Suppressor macrophage treated with lipopolysaccharide for 4 hours (primary cell): ENCODE results near the gene CYP2U1.
A peak's percentile ranks its signal among the peaks of the same experiment; 100 is the strongest.
"Not testable (repeated sequence)": the region's sequence is repeated elsewhere in the genome, so short reads cannot be mapped to it uniquely, and the experiment has no call there.

ENCODE experiments used
- DNase-seq: peaks from one replicate; pipeline ENCODE4 v3.0.0-alpha.2; 2020

The CYP2U1 gene

DNA sequence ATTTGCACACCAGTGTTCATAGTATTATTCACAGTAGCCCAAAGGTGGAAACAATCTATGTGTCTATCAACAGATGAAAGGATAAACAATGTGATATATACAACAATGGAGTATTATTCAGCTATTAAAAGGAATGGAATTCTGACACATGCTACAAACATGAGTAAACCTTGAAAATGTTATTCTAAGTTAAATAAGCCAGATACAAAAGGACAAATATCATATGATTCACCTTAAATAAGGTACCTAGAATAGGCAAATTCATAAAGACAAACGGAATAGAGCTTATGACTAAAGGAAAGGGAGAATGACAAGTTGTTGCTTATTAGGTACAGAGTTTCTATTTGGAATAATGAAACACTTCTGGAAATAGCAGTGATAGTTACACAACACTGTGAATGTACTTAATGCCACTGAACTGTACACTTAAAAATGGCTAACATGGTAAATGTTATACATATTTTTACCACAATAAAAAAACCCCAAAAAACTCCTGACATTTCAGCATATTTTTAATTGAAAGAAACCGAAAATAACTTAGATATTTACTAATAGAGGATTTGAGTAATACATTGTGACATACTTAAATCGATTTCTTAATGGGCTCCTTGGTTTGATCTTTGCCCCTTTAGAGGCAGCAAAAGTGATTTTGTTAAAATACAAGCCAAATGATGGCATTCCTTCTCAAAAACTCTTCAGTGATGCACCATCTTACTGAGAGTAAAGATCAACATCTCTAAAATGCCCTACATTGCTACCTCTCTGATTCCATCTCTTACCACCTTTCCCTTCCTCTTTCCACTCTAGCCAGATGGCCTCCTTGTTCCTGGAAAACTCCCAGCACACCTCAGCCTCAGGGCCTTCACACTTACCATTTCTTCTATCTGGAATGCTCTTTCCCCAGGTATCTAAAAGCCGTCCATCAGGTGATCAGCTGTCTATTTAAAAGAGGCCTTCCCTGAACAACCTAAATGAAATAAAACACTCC is 8.6 kb upstream of the CYP2U1 start:
- DNase-seq: no peak

DNA sequence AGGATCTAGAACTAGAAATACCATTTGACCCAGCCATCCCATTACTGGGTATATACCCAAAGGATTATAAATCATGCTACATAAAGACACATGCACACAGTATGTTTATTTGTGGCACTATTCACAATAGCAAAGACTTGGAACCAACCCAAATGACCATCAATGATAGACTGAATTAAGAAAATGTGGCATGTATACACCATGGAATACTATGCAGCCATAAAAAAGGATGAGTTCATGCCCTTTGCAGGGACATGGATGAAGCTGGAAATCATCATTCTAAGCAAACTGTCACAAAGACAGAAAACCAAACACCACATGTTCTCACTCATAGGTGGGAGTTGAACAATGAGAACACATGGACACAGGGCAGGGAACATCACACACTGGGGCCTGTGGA is 5.6 kb upstream of the CYP2U1 start:
- not testable (repeated sequence) for DNase-seq

DNA sequence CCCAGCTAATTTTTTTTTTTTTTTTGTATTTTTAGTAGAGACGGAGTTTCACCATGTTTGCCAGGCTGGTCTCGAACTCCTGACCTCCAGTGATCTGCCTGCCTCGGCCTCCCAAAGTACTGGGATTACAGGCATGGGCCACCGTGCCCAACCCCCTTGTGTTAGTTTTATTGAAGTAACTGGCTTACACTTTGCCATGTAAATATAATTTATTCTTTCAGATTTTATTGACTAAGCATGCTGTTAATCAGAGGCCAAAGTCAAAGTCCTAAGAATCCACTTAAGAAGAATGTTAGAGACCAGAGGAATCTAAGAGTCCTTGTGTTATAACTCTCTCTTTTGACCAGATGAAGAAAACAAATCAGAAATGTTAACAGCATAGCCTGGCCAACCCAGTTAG is 4.5 kb upstream of the CYP2U1 start:
- DNase-seq: not testable (repeated sequence)

DNA sequence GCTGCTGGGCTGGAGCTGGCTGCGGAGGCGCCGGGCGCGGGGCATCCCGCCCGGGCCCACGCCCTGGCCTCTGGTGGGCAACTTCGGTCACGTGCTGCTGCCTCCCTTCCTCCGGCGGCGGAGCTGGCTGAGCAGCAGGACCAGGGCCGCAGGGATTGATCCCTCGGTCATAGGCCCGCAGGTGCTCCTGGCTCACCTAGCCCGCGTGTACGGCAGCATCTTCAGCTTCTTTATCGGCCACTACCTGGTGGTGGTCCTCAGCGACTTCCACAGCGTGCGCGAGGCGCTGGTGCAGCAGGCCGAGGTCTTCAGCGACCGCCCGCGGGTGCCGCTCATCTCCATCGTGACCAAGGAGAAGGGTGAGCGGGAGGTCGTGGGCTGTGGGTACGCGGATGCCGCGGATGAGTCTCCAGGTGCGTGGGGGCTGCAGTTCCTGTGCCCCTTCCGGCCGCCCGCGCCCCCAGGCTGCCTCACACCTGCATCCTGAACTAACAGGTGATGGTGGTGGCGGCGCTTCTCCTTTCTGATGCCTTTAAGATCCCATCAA is 499 bp downstream of the CYP2U1 start:
- DNase-seq: no peak

DNA sequence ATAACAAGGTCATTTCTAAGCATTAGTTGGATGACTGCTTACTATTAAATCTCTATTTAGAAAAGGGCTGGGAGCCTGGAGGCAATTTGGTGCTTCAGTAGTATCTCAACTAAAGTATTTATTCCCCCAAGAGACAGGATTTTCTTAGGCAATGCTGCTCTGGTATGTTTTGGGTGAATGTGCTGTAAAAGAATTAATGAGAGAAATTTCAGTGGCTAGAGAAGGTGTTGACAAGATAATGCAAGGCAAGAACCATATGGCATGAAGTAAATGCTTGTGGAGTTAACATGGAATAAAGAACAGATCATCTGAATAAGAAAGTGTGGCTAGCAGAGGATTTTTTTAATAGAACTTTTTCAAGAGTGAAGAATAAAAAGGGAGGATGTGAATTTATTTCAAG is 3.9 kb downstream of the CYP2U1 start:
- no peak for DNase-seq

DNA sequence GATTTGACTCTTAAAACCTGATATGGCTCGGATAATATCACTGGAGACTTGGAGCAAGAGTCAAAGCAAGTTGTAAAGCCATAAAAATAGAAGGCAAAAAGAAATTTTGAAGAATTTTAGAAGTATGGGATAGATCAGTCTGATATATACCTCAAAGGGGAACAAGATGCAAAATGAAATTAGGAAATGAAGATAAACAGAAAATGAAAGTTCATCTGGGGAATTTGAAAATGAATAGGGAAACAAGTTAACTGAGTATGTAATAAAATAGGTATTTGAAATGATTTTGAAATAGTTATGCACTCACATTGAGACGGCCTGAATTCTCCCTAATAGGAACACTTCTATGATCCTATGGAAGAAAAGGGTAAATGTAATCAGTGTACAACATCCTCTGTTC is 5.7 kb downstream of the CYP2U1 start:
- peak; percentile 43 for DNase-seq

DNA sequence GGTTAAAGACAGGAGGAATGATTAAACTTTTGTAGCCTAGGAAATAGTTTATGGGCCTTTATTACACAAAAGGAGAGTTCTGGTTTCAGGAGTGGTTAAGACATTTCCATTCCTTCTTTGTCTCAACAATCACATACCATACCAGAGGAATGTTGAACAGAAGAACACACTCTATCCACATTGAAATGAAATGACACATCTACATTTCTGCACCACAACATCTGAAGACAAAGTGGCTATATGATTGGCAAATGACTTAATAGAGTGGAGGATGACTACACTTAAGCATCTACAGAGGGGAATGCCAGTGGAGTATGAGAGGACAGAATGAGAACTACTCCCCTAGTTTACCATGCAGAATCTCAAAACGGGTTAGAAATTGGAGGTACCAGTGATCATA is 8.0 kb downstream of the CYP2U1 start:
- no peak for DNase-seq

DNA sequence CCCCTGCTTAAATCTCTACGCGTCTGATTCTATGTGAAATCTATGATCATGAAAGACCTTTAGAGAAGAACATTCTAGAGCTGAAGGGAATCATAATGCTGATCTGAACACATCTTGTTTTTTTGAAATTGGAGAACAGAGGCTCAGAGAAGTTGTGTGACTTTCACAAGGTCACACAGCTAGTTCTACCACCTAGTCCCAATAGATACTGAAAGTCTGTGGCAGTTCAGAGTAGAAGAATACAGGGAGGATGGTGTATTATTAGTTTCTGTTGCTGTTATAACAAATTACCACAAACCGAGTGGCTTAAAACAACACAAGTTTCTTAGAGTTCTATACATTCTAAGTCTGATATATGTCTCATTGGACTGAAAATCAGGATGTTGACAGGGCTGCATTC is 14.5 kb downstream of the CYP2U1 start:
- DNase-seq: no peak

DNA sequence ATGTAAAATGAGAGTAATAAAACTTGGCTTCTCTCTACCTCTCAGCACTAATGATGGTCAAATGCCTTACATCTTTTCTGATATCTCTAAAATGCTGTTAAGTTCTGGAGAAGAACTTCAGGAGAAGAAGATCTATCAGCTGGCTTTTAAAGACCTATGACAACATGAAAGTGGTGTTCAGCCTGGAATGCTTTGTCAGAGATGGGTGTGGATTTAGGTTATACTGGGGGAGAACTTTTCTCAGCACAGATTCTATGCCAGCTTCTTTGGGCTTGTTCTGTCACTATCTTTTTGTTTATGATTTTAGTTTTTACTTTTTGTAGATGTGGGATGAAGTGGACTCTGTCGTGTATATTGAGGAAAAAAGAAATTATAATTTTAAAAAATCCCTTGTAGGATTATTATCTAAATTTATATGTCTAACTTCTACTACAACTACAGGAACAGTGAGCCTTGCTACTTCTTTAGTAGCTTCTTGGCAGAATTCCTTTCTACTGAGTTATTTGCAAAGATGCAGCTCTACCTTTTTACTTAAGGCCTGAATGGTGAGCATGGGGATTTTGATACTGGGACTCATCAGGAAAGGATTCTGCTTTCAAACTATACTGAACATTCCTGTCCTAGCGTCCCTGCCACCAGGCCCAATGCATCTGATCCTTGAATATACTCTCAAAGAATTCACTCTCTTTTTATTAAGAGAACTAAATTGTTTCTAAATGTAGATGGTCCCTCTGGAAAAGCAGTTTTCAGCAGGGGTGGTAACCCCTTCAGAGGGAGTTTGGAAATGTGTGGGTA is 19.6 kb downstream of the CYP2U1 start:
- no peak for DNase-seq

DNA sequence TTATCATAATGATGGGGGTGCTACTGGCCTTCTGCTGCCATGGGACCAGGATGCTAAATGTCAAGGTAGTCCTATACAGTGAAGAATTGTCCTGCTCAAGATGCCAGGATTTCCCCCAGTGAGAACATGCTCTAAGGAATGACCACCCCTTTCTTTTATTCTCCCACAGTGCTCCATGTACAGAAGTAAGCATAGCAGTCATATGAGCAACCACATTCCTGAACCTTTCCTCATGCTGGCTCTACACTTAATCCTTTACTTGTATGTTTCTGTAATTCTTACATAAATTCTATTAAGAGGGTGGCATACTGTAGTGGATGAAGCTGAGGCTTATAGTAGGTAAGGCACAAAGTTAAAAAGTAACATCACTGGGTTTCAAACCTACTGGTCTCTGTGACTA is 20.2 kb downstream of the CYP2U1 start:
- no peak for DNase-seq

DNA sequence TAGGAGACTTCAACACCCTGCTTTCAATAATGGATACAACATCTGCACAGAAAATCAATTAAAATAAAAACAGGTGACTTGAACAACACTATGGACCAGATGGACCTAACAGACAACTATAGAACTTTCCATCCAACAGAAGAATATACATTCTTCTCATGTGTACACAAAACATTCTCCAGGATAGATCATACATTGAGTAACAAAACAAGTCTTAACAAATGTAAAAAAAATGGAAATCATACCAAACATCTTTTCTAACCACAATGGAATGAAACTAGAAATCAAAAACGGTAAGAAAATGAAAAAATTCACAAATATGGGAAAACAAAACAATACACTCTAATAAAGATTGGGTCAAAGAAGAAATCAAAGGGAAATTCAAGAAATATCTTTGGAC is 24.7 kb downstream of the CYP2U1 start:
- DNase-seq: no peak

DNA sequence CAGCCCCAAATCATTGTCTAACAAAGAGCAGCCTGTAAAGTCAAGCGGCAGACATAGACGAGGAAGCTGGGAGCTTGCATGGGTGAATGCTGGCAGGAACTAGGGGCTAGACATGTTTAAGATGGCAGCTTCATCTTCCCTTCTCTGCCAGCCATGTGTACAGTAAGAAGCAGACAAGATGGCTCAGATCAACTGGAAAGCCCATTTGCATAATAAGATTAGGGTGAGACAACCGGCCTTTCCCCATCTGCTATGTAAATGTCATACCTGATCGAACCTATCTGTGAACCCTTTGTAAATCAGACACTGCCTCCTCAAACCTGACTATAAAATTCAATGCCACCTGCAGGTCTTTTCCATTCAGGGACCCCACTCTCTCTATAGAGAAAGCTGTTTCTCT is 35.6 kb downstream of the CYP2U1 start:
- no peak for DNase-seq

DNA sequence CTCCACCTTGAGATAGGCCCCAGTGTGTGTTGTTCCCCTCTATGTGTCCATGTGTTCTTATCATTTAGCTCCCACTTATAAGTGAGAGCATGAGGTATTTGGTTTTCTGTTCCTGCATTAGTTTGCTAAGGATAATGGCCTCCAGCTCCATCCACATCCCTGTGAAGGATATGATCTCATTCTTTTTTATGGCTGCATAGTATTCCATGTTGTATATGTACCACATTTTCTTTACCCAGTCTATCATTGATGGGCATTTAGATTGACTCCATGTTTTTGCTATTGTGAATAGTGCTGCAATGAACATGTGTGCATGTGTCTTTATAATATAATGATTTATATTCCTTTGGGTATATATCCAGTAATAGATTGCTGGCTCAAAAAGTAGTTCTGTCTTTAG is 36.2 kb downstream of the CYP2U1 start:
- DNase-seq: not testable (repeated sequence)

DNA sequence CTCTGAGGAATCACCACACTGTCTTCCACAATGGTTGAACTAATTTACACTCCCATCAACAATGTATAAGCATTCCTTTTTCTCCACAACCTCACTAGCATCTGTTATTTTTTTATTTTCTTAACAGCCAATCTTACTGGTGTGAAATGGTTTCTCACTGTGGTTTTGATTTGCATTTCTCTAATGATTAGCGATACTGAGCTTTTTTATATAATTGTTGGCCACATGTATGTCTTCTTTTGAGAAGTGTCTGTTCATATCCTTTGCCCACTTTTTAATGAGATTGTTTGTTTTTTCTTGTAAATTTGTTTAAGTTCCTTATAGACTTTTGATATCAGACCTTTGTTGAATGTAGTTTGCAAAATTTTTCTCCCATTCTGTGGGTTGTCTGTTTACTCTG is 36.6 kb downstream of the CYP2U1 start:
- not testable (repeated sequence) for DNase-seq

DNA sequence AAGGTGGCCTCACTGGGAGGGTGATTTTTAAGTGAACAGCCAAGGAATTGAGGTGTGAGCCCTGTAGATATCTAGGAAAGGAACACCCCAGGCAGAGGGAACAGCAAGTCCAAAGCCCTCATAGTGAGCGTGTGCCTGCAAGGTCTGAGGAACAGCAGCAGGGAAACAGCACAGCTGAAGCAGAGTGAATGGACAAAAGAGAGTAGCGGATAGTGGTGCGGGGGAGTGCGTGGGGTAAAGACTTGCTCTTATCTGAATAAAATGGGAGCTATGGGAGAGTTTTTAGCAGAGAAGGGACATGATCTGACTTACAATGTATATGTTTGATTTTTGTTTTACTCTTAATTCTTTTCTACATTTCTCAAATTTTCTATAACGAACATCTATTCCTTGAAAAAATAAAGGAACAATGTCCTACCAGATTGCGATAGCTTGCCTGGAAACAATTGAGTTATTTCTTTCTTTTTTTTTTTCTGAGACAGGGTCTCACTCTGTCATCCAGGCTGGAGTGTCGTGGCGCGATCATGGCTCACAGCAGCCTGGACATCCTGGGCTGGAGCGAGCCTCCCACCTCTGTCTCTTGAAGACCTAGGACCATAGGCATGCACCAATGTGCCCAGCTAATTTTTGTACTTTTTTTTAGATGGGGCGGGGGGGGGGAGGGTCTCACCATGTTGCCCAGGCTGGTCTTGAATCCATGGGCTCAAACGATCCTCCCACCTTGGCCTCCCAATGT is 38.9 kb downstream of the CYP2U1 start:
- DNase-seq: no peak

DNA sequence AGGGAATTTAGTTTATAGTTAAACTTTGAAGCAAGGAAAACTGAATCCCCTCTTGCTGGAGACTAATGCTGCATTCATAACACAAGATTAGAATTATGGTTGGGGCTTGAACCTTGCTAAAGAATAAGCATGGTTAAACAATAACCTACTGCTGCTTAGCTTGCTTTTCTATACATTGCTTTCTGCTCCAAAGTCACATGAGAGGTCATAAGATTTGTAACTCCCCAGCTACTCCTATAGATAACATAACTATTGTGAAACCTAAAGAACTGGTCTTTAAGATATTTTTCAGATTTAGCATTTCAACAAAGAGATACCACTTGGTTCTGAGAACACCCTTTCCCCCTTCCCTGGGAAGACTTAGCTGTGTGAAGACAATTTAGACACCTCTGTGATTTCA is 41.3 kb downstream of the CYP2U1 start:
- DNase-seq: no peak

DNA sequence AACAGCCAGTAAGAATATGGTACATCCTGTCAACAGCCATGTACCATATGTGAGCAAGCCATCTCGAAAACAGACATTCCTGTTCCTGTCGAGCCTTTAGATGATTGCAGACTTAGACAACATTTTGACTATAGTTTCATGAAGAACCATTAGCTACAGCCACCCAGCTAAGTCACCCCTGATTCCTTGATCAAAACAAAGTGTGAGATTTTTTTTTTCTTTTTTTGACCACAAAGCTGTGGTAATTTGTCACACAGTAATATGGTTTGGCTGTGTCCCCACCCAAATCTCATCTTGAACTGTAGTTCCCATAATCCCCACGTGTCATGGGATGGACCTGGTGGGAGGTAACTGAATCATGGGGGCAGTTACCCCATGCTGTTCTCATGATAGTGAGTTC is 43.2 kb downstream of the CYP2U1 start:
- no peak for DNase-seq

DNA sequence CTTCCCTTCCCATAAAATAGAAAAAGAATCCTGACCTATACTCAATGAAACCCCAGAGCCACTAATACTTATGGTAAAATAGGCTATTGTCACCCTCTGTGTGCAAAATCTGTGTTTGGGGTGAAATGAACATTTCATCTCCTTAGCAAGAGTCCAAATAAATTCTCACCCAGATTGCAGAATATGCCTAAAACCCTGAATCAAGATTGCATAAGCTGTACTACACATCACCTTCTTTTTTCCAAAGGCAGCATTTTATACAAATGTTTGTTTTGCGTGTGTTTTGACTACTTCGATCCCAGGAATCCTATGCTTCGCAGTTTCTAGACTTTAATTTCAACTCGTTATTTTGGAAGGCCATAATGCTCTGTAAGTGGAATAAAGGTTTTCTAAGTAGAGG is 46.1 kb downstream of the CYP2U1 start:
- DNase-seq: no peak

DNA sequence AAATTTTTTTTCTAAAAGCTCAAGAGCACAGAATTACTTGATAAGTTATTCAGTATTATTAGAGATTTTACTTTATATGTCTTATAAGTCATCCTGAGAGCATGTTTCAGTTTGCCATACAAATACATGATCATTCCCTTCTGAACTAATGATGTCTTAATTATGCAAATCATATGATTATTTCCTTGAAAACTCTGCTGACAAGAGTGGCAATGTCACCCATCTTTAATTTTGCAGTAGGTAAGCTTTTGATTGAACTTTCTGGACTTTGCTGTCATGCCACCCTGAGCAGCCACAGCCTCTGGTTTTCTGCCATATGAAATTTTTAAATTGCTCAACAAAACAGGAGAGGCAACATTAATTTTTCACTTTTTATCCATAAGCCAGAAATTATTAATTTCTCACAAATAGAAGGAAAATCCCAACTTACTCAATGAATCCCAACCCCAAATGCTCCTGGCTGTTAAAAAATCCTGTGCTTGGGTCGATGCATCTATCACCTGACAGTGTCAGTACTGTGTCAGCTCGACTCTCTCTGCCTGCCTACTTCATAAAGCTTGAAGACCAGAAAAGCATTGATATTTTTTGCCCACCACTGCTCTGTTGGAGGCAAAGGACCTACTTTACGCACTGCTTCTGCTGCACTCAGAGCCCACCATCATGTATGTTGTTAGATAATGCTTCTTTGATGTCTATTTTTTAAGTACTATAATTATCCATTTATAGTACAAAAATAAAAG is 46.8 kb downstream of the CYP2U1 start:
- DNase-seq: no peak

DNA sequence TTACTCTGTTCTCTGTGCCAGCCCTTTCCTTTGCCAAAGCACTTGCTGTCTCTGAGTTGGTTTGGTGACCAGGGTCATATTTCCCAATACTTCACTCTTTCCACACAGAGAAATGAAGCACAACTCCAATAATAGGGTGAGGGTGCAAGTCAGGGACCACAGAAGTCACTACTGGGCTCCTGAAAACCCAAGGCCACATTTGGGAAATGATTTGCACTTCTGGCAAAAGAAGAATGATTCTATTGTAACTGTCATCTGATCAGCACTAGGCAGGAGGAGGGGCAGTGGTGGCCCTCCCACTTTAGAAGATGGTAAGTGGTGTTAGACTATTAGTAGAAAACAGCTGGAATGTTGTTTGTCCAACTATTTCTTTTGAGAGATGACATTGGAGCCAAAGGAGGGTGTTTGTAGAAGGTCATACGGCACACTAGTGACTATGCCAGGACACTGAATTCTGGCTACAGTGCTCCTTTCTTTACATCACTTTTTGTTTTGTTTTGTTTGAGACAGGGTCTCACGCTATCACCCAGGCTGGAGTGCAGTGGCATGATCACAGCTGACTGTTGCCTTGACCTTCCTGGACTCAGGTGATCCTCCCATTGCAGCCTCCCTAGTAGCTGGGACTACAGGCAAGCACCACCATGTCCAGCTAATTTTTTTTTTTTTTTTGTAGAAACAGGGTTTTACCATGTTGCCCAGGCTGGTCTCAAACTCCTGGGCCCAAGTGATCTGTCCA is 47.5 kb downstream of the CYP2U1 start:
- no peak for DNase-seq

DNA sequence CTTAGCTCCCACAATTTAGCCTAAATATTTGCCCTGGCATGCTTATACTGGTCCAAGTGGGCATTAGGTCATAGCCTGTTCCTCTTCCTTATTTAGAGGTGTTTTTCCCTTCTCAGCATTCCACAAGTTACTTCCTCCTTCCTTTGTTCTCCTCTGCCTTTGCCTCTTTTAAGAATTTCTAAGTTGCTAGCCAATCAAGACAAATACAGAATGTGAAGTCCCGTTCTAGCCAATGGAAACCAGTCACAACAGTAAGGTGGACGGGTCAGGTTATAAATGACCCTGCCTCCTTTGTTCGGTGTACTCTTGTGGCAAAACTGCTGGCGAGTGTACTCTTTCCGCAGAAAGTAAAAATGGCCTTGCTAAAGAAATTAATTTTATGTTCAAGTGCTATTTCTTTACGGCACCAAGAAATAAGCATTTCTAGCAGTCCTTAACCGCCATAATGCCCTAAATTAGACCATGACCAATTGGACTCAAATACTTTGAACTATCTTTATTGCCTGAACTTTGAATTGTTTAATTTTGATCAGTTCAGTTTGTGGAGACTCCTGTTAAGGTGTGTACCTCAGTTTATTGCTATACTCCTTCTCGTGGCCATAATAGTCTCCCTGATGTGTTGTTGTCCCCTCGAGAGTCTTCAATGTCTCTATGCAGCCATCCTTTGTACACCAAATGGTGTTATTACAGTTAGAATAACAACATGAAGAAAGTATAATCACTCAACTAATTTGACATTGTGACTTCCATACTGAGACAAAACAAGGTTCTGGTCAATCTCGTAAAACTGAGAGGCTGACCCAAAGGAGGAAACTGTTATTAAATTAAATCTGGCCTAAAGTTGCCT is 56.8 kb downstream of the CYP2U1 start:
- peak; percentile 34 for DNase-seq
